GM10266 (cell line): Measurements from ENCODE around the gene AKT1S1.

Source experiments
- DNase-seq: peaks from one replicate; pipeline ENCODE4 v3.0.0; 2012; ENCODE audit errors: extremely low spot score
- TF ChIP-seq, protein P1 (sequence below): IDR thresholded peaks from 2 replicates; pipeline ENCODE4 v1.5.1; 2012; ENCODE audit warnings: mild to moderate bottlenecking, low read depth; ENCODE audit not compliant: control insufficient read depth, insufficient read depth; ENCODE audit errors: missing control alignments

The AKT1S1 gene

DNA sequence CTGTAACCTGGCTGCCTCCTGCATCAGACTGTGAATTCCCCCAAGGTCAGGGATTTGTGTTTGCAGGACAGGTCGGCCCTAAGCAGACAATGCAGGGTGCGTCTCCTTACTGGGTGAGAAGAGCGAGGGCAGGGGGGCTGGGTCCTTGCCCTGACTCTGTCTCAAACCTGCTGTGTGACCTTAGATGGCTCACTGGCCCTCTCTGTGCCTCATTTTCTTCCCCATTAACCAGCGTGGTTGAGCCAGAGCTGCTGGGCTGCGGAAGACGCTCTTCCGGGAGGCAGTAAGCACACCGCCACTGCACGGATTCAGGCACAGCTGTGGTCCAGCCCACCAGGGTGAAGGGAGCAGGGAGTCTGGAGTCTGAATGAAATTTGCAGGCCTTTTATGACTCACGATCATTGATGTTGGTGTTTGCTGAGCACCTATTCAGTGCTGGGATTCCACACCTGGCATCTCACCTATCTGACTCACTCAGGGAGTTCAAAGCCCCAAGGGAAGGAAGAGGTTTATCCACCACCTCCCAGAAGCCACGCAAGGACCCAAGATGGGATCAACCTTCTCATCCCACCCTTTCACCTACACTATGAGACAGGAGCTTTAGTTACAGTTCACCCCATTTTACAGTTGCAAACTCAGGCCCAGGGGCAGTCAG lies 2.5 kb downstream of the AKT1S1 start:
- DNase-seq, result no peak
- TF ChIP-seq, protein P1, sequence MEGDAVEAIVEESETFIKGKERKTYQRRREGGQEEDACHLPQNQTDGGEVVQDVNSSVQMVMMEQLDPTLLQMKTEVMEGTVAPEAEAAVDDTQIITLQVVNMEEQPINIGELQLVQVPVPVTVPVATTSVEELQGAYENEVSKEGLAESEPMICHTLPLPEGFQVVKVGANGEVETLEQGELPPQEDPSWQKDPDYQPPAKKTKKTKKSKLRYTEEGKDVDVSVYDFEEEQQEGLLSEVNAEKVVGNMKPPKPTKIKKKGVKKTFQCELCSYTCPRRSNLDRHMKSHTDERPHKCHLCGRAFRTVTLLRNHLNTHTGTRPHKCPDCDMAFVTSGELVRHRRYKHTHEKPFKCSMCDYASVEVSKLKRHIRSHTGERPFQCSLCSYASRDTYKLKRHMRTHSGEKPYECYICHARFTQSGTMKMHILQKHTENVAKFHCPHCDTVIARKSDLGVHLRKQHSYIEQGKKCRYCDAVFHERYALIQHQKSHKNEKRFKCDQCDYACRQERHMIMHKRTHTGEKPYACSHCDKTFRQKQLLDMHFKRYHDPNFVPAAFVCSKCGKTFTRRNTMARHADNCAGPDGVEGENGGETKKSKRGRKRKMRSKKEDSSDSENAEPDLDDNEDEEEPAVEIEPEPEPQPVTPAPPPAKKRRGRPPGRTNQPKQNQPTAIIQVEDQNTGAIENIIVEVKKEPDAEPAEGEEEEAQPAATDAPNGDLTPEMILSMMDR, result no peak

- TF ChIP-seq, protein P1, result no peak
- no peak for DNase-seq
Measured at GRCh38 chr19:49873834-49874233, 3.3 kb downstream of the AKT1S1 start.

DNA sequence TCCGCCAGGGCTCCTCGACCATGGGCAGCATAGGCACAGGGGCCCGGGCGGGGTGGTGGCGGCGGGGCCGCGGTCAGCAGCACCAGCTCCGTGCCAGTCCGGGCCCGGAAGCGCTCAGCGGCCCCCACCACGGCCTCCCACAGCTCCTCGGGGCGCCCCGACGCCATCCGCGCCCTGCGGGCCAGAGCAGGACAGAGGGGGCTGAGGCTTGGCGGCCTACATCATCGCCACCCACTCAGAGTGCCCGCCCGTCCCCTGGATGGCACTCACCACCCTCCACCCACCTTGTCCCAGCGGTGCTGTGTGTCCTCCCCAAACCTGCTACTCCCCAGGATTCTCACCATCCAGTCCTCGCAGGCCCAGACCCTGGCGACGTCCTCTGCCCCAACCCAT lies 4.0 kb downstream of the AKT1S1 start:
- no peak for DNase-seq

DNA sequence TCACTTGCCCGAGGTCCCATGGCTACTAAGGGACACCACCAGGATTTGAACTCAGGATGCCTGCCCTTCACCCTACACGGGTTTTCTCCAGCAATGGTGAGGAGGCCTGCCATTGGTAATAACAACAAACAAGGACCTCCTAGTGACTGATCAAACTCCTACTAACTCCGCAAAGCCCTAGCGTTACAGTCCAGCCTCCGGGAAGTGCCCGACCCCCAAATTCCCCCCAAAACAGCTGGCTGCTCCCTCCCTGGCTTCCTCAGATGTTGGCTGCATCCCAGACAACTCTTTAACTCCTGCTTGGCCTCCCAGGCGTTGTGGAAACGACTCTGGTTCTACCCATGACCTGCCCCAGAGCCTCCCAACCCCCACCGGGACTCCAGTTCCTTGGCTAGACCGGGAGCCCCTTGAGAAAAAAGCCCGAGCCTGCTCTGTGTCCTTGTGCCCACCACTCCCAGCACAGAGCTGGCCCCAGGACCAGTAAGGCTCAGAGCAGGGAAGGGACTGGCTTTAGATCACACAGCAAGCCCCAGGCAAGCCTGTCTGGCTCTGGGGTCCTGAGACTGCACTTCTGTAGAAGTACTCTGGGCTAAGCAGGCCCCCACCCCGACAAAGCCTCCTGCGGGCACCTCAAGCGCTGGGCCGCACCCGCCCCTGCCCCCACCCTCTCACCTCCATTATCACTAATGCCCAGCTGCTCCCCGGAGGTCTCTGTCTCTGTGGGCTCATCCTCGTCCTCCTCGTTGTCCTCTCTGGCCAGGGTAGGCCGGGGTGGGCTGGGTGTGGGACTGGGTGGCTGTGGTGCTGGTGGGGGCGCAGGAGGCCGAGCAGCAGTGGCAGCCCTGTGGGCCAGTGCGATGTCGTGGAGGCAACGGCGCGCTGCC lies 4.7 kb downstream of the AKT1S1 start:
- TF ChIP-seq, protein P1, result no peak
- DNase-seq, result no peak

More for the DNA sequence above, 4.0 kb downstream of the AKT1S1 start:
- TF ChIP-seq, protein P1, result no peak

DNA sequence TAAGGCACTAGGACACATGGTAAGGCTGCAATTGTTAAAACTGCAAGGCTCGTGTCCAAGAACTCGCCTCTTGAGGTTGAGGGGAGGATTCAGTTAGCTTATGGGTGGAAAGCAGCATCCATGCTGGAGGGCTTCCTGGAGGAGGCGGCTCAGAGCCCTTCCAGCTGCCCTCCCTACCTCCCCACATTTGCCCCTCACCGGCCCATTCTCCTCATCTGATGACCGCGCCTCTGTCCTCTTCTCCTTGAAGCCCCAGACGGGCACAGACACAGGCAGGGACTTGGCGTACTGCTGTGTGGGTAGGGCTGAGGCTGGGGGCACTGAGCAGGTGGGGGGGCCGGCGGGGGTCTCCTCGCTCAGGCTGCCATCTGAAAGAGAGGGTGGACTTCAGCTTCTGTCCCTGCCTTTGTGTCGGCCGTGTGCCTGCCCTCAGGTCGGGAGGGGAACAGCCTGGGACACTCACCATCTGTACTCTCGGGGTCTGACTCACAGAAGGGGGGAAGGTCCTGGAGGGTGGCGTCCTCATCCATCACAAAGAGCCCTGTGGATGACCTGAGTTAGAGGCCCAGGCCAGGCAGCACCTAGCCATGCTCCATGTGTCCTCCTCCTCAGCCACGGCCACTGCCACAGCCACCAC lies 5.7 kb downstream of the AKT1S1 start:
- TF ChIP-seq, protein P1, result no peak
- no peak for DNase-seq

DNA sequence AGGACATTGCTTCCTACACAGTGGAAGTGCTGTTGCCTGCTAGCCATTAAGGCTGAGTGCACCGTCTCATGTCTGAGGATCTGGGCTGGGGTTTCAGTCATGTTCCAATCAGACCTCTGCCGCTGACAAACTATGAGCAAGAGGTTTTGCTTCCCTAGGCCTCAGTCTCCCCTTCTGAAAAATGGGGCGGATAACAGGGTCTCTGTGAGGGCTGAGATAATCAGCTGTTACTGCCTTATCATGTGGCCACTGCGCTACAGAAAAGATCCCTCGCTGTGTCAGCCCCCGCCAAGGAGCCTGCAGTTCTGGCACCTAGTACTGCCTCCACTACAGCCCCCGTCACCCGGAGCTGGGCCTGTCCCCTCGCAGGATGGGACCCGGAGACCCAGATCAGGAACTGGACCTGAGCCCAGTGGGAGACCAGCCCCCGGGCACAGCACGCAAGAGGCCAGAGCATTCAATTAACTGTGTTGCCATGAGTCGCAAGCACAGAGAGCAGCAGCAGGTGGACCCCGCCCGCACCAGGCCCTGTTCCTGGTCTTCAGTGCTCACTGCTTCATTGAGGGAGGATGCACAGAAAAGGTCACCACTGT lies 6.8 kb downstream of the AKT1S1 start:
- no peak for DNase-seq
- TF ChIP-seq, protein P1, result no peak
